ENCODE measurements around the gene SLC28A1. TPM values are rescaled to one million over a fixed set of nuclear protein-coding genes. Genes with fewer than 3 reads are reported as not detected.

Gene SLC28A1
- total RNA-seq, 3 donors from 2014 or later (not counting 1 experiment from before 2014, with no cell fraction given), result not detected

DNA sequence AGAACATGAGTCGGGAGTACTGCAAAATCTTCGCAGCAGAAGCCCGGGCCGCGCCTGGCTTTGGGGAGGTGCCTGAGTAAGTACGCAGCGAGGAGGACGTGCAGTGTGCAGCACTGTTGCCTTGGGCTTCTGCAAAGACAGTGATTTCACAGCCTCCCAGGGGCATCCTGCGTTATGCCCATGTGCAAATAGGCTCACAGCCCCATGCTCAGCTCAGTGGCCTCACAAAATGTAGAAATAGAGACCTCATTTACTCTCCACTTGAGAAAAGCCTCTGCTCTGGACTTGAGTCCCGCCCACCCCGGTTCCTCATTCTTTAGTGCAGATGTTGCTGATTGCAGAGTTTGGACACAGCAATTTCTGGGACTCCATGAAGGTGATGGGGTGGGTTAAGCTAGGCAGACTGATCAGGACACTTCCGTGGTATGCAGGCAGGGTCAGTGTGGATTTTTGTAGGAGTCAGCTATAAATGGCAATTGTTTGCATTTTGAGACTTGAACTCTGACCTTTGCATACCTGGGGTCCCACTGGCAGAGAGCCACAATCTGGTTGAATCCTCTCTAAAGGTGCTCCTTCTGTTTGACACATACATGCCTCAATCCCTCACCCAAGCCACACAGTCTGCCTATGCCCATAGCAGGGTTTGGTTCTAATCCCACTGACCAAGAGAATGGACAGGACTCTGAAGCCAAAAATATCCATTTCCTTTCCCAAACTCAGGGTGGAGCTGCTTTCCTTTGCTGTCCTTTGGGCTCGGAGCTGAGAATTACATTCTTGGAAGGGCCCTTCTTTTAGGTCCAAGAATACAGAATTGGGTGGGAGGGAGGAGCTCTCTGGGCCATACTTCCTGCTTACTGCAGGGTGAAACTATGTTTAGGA lies 20.7 kb upstream of the SLC28A1 start:
- H3K27me3 ChIP-seq (ENCODE audit: control insufficient read depth, insufficient read depth, low read length), result no peaks in the 10 kb centered on the region
- H3K9me3 ChIP-seq (ENCODE audit: control insufficient read depth, insufficient read depth, low read length), result no peaks in the 10 kb centered on the region
- DNase-seq, result no peak
- no peaks in the 10 kb centered on the region for H3K4me1 Mint-ChIP-seq
- ATAC-seq, result no peak
- H3K27me3 Mint-ChIP-seq (ENCODE audit: low read depth in 2 of 2), result no peaks in the 10 kb centered on the region
- 85% methylated on average over 13 of the region's 13 CpGs for WGBS (ENCODE audit: insufficient coverage)
- no peak overlapping the region for H3K27ac Mint-ChIP-seq
- intact Hi-C loops (cut with micrococcal nuclease), result no loop called here
- no peaks in the 10 kb centered on the region for H3K9me3 Mint-ChIP-seq
- H3K27ac ChIP-seq (ENCODE audit: low read length), result no peak overlapping the region
- H3K4me3 ChIP-seq (ENCODE audit: low read length), result no peak overlapping the region
- H3K4me3 Mint-ChIP-seq, result no peak overlapping the region
- no peaks in the 10 kb centered on the region for H3K36me3 Mint-ChIP-seq
- H3K36me3 ChIP-seq (ENCODE audit: control insufficient read depth, insufficient read depth, low read length), result no peaks in the 10 kb centered on the region
- no peaks in the 10 kb centered on the region for H3K4me1 ChIP-seq (ENCODE audit: control insufficient read depth, insufficient read depth, low read length)
- TF ChIP-seq, protein P1, sequence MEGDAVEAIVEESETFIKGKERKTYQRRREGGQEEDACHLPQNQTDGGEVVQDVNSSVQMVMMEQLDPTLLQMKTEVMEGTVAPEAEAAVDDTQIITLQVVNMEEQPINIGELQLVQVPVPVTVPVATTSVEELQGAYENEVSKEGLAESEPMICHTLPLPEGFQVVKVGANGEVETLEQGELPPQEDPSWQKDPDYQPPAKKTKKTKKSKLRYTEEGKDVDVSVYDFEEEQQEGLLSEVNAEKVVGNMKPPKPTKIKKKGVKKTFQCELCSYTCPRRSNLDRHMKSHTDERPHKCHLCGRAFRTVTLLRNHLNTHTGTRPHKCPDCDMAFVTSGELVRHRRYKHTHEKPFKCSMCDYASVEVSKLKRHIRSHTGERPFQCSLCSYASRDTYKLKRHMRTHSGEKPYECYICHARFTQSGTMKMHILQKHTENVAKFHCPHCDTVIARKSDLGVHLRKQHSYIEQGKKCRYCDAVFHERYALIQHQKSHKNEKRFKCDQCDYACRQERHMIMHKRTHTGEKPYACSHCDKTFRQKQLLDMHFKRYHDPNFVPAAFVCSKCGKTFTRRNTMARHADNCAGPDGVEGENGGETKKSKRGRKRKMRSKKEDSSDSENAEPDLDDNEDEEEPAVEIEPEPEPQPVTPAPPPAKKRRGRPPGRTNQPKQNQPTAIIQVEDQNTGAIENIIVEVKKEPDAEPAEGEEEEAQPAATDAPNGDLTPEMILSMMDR (IDR thresholded peaks at IDR 0.05), result no peak

- no peak overlapping the region for H3K27ac ChIP-seq (ENCODE audit: low read length)
- H3K36me3 ChIP-seq (ENCODE audit: control insufficient read depth, insufficient read depth, low read length), result no peaks in the 10 kb centered on the region
- Mint-ChIP-seq H3K9me3 (no peaks in the 10 kb centered on the region), H3K4me3 (no peak overlapping the region), H3K27me3 (ENCODE audit: low read depth in 2 of 2) (no peaks in the 10 kb centered on the region), H3K36me3 (no peaks in the 10 kb centered on the region), H3K4me1 (no peaks in the 10 kb centered on the region), H3K27ac (no peak overlapping the region)
- no peaks in the 10 kb centered on the region for H3K27me3 ChIP-seq (ENCODE audit: control insufficient read depth, insufficient read depth, low read length)
- H3K4me3 ChIP-seq (ENCODE audit: low read length), result no peak overlapping the region
- no peaks in the 10 kb centered on the region for H3K9me3 ChIP-seq (ENCODE audit: control insufficient read depth, insufficient read depth, low read length)
- no peaks in the 10 kb centered on the region for H3K4me1 ChIP-seq (ENCODE audit: control insufficient read depth, insufficient read depth, low read length)
- DNase-seq (no peak), ATAC-seq (no peak)
- TF ChIP-seq, protein P1 (IDR thresholded peaks at IDR 0.05), result no peak
- 93% methylated on average over 7 of the region's 7 CpGs for WGBS (ENCODE audit: insufficient coverage)
- intact Hi-C loops (cut with micrococcal nuclease), result no loop called here
These were observed 20.0 kb upstream of the SLC28A1 start for GRCh38 chr15:84864444-84864795.

- H3K36me3 Mint-ChIP-seq, result no peaks in the 10 kb centered on the region
- no peaks in the 10 kb centered on the region for H3K27me3 ChIP-seq (ENCODE audit: control insufficient read depth, insufficient read depth, low read length)
- intact Hi-C loops (cut with micrococcal nuclease), result no loop called here
- ATAC-seq, result no peak
- no peak overlapping the region for H3K27ac Mint-ChIP-seq
- no peak overlapping the region for H3K4me3 Mint-ChIP-seq
- 86% methylated on average over 2 of the region's 5 CpGs for WGBS (ENCODE audit: insufficient coverage)
- H3K36me3 ChIP-seq (ENCODE audit: control insufficient read depth, insufficient read depth, low read length), result no peaks in the 10 kb centered on the region
- DNase-seq, result no peak
- no peak overlapping the region for H3K4me3 ChIP-seq (ENCODE audit: low read length)
- H3K9me3 Mint-ChIP-seq, result no peaks in the 10 kb centered on the region
- no peaks in the 10 kb centered on the region for H3K4me1 ChIP-seq (ENCODE audit: control insufficient read depth, insufficient read depth, low read length)
- no peaks in the 10 kb centered on the region for H3K4me1 Mint-ChIP-seq
- TF ChIP-seq, protein P1 (IDR thresholded peaks at IDR 0.05), result no peak
- no peaks in the 10 kb centered on the region for H3K27me3 Mint-ChIP-seq (ENCODE audit: low read depth in 2 of 2)
- H3K27ac ChIP-seq (ENCODE audit: low read length), result no peak overlapping the region
- H3K9me3 ChIP-seq (ENCODE audit: control insufficient read depth, insufficient read depth, low read length), result no peaks in the 10 kb centered on the region
These were observed 19.3 kb upstream of the SLC28A1 start for GRCh38 chr15:84865074-84865569.
